ENCODE results near the gene SSC4D. TPM values are rescaled to one million over a fixed set of nuclear protein-coding genes. Genes with fewer than 3 reads are reported as not detected.

Gene SSC4D
- total and polyA plus RNA-seq, 2 of the 8 experiments (the other 6 are each of a cell fraction or from before 2014, with no cell fraction given), result 11.8 to 27.5 TPM

DNA sequence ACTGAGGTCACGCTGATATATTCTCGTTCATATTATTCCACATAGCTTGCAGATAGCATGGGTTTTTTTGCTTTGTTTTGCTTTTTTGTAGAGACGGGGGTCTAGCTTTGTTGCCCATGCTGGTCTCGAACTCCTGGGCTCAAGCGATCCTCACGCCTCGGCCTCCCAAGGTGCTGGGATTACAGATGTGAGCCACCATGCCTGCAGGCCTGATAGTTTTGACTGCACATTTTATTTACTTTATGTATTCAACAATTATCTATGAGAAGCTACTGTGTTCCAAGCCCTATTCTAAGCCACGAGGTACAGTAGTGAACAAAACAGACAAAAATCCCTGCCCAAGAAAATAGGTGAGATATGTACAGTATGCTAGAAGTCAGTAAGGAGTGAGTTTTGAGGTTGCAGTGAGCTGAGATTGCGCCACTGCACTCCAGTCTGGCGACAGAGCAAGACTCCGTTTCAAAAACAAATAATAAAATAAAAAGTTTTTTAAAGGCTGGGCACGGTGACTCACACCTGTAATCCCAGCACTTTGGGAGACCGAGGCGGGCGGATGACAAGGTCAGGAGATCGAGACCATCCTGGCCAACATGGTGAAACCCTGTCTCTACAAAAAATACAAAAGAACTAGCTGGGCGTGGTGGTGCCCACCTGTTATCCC is 49.4 kb downstream of the SSC4D start (continued):
- TF ChIP-seq, protein P1, sequence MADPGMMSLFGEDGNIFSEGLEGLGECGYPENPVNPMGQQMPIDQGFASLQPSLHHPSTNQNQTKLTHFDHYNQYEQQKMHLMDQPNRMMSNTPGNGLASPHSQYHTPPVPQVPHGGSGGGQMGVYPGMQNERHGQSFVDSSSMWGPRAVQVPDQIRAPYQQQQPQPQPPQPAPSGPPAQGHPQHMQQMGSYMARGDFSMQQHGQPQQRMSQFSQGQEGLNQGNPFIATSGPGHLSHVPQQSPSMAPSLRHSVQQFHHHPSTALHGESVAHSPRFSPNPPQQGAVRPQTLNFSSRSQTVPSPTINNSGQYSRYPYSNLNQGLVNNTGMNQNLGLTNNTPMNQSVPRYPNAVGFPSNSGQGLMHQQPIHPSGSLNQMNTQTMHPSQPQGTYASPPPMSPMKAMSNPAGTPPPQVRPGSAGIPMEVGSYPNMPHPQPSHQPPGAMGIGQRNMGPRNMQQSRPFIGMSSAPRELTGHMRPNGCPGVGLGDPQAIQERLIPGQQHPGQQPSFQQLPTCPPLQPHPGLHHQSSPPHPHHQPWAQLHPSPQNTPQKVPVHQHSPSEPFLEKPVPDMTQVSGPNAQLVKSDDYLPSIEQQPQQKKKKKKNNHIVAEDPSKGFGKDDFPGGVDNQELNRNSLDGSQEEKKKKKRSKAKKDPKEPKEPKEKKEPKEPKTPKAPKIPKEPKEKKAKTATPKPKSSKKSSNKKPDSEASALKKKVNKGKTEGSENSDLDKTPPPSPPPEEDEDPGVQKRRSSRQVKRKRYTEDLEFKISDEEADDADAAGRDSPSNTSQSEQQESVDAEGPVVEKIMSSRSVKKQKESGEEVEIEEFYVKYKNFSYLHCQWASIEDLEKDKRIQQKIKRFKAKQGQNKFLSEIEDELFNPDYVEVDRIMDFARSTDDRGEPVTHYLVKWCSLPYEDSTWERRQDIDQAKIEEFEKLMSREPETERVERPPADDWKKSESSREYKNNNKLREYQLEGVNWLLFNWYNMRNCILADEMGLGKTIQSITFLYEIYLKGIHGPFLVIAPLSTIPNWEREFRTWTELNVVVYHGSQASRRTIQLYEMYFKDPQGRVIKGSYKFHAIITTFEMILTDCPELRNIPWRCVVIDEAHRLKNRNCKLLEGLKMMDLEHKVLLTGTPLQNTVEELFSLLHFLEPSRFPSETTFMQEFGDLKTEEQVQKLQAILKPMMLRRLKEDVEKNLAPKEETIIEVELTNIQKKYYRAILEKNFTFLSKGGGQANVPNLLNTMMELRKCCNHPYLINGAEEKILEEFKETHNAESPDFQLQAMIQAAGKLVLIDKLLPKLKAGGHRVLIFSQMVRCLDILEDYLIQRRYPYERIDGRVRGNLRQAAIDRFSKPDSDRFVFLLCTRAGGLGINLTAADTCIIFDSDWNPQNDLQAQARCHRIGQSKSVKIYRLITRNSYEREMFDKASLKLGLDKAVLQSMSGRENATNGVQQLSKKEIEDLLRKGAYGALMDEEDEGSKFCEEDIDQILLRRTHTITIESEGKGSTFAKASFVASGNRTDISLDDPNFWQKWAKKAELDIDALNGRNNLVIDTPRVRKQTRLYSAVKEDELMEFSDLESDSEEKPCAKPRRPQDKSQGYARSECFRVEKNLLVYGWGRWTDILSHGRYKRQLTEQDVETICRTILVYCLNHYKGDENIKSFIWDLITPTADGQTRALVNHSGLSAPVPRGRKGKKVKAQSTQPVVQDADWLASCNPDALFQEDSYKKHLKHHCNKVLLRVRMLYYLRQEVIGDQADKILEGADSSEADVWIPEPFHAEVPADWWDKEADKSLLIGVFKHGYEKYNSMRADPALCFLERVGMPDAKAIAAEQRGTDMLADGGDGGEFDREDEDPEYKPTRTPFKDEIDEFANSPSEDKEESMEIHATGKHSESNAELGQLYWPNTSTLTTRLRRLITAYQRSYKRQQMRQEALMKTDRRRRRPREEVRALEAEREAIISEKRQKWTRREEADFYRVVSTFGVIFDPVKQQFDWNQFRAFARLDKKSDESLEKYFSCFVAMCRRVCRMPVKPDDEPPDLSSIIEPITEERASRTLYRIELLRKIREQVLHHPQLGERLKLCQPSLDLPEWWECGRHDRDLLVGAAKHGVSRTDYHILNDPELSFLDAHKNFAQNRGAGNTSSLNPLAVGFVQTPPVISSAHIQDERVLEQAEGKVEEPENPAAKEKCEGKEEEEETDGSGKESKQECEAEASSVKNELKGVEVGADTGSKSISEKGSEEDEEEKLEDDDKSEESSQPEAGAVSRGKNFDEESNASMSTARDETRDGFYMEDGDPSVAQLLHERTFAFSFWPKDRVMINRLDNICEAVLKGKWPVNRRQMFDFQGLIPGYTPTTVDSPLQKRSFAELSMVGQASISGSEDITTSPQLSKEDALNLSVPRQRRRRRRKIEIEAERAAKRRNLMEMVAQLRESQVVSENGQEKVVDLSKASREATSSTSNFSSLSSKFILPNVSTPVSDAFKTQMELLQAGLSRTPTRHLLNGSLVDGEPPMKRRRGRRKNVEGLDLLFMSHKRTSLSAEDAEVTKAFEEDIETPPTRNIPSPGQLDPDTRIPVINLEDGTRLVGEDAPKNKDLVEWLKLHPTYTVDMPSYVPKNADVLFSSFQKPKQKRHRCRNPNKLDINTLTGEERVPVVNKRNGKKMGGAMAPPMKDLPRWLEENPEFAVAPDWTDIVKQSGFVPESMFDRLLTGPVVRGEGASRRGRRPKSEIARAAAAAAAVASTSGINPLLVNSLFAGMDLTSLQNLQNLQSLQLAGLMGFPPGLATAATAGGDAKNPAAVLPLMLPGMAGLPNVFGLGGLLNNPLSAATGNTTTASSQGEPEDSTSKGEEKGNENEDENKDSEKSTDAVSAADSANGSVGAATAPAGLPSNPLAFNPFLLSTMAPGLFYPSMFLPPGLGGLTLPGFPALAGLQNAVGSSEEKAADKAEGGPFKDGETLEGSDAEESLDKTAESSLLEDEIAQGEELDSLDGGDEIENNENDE (IDR thresholded peaks at IDR 0.05; ENCODE audit: insufficient replicate concordance, low read length), result no peak
- TF ChIP-seq, protein P2, sequence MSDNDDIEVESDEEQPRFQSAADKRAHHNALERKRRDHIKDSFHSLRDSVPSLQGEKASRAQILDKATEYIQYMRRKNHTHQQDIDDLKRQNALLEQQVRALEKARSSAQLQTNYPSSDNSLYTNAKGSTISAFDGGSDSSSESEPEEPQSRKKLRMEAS (IDR thresholded peaks at IDR 0.05), result no peak
- TF ChIP-seq, protein P3, sequence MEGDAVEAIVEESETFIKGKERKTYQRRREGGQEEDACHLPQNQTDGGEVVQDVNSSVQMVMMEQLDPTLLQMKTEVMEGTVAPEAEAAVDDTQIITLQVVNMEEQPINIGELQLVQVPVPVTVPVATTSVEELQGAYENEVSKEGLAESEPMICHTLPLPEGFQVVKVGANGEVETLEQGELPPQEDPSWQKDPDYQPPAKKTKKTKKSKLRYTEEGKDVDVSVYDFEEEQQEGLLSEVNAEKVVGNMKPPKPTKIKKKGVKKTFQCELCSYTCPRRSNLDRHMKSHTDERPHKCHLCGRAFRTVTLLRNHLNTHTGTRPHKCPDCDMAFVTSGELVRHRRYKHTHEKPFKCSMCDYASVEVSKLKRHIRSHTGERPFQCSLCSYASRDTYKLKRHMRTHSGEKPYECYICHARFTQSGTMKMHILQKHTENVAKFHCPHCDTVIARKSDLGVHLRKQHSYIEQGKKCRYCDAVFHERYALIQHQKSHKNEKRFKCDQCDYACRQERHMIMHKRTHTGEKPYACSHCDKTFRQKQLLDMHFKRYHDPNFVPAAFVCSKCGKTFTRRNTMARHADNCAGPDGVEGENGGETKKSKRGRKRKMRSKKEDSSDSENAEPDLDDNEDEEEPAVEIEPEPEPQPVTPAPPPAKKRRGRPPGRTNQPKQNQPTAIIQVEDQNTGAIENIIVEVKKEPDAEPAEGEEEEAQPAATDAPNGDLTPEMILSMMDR (IDR thresholded peaks at IDR 0.05; ENCODE audit: control extremely low read depth in 1 of 3, insufficient read depth in 1 of 3, low read depth in 1 of 3, low read length in 3 of 3), result no peak
- TF ChIP-seq POU5F1 (IDR thresholded peaks at IDR 0.05; ENCODE audit: low read depth, low read length) (no peak), BACH1 (IDR thresholded peaks at IDR 0.05; ENCODE audit: low read length) (no peak), RXRA (IDR thresholded peaks at IDR 0.05; ENCODE audit: insufficient read depth, low read depth, low read length) (no peak), CHD2 (IDR thresholded peaks at IDR 0.05; ENCODE audit: low read length) (no peak)
